NCI-H748 treated with DMSO at 0.1 percent for 48 hours (cell line): ENCODE data around the gene GALK2.
"Not testable (repeated sequence)": the region's sequence is repeated elsewhere in the genome, so short reads cannot be mapped to it uniquely, and the experiment has no call there.

Experiments
- DNase-seq: peaks from one replicate; lab custom pipeline; 2025; lab: John Stamatoyannopoulos, UW

GALK2 gene

DNA sequence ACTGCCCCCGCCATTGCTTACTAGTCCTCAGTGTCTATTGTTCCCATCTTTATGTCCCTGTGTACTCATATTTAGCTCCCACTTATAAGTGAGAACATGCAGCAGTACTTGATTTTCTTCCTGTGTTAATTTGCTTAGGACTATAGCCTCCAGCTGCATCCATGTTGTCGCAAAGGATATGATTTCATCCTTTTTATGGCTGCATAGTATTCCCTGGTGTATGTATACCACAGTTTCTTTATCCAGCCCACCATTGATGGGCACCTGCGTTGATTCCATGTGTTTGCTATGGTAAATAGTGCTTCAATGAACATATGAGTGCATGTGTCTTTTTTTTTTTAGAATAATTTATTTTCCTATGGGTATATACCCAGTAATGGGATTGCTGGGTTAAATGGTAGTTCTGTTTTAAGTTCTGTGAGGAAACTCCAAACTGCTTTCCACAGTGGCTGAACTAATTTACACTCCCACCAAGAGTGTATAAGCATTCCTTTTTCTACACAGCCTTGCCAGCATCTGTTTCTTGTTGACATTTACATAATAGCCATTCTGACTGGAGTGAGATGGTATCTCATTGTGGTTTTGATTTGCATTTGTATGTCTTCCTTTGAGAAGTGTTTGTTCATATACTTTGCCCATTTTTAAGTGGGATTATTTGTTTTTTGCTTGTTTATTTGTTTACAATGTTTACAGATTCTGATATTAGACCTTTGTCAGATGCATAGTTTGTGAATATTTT is 53.7 kb downstream of the GALK2 start:
- no peak for DNase-seq

DNA sequence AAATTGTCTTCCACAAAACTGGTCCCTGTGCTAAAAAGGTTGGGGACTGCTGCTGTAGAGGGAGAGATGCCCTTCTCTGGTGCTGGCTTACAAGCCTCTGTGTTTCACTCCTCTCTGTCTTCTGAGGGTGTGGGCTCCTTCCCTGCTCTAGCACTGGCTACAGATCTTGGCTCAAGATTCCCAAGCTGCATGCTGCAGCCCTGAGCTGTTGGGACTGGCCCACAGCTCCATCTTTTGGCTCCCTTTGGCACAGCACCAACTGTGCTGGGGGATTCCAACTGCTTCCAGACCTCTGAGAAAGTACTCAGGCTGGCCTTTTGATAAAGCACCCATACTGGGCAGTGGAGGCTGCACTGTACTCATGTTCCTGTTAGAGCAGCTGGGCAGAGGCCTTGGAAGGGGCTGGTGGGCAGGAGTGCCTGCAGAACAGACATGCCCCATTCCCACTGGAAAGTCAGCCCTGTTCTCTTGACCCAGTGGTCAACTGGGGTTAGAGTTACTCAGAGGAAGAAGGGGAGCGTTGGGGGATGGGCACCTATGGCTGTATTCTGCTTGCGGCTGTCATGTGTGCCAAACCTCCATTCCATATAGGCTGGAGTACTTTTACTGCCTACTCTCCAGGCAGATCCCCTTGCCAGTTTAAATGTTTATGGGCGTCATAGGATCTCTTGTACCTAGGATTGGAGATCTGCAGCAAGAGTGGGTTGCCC is 55.7 kb downstream of the GALK2 start:
- DNase-seq = no peak

DNA sequence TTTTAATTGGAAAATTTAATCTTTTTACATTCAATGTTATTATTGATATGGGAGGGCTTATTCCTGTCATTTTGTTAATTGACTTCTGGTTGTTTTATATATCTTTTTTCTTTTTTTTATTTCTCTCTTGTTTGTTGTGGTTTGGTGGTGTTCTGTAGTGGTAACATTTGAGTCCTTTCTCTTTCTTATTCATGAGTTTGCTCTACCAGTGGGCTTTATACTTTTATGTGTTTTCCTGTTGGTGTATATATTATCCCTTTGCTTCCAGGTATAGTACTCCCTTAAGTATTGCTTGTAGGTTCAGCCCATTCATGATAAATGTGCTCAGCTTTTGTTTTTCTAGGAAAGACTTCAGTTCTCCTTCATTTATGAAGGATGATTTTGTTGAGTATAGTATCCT is 57.6 kb downstream of the GALK2 start:
- no peak for DNase-seq

DNA sequence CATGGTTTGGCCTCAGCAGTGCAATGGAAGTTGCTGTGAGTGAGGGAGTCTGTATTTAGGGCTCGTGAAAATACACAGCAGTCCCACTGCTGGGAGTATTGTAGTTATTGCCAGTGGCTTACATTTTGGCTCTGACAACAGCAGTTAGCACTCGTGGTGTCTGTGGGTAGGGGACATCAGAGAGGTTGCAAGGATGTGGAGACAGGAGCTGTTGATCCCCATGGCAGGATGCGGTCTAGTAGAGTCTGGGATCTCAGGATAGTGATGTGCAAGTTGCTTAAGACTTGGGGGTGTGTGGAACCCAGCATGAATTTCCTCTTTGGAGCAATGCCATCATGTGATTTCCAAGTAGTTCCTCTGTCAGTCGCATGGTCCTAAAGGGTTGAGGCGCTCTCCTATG is 59.9 kb downstream of the GALK2 start:
- no peak for DNase-seq

DNA sequence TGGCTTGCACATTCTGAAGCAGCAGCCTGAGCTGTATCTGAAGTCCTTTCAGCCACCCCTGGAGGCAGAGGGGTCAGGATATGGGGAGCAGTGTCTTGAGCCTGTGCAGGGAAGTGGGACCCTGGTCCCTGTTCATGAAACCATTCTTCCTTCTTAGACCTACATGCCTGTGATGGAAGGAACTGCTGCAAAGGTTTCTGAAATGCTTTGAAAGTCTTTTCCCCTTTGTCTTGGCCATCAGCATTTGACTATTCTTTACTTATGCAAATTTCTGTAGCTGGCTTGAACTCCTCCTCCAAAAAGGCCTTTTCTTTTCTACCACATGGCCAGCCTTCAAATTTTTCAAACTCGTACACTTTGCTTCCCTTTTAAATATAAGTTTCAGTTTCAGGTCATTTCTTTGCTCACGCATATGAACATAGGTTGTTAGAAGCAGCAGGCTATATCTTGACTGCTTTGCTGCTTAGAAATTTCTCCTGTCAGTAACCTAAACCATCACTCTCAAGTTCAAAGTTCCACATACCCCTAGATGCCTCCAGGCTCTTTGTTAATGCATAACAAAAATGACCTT is 62.3 kb downstream of the GALK2 start:
- no peak for DNase-seq

DNA sequence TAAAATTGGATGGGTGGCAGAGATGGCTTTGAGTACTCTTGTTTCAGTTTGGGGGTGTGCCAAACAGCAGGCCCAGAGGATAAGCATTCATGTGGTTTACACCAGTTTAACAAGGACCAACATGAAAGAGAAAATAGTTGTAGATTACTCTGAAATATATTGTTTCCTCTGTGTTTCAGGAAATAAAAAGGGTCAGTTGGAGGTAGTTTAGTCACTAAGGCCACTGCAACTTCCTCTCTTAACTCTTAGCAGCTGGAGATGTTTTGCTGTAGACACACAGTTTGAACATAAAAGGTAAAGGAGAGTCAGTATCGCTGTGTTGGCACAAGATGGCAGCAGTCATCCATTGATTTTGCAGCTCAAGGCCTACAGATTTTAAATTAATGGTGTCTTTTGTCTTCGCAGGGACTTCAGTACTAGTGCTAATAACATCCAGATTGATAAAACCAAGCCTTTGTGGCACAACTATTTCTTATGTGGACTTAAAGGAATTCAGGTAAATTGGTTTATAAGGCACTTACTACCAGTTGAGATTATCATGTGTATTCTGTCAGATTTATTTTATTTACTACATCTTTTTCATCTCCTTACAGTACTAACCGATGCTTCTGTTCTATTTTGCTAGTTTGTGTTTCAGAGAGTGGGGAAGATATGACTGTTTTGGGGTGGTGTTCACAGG is 65.5 kb downstream of the GALK2 start:
- DNase-seq = peak; percentile 46

DNA sequence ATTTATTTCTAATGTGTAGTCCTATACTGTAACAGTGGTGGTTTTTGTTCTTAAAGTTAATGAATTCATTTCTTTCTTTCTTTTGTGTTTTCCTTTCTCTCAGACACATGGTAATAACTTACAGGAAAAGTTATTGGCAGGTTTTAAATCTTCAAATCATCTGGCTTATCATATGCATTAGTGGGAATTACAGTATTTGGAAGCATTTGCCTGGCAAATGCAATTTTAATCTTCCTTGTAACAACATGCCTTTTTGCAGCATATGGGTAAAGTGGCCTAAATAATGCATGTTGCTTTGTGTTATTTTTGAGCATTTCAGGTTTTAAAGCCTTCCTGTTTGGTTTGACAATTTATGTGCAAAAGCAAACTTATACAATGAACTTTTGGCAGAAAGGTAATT is 66.8 kb downstream of the GALK2 start:
- DNase-seq = no peak

DNA sequence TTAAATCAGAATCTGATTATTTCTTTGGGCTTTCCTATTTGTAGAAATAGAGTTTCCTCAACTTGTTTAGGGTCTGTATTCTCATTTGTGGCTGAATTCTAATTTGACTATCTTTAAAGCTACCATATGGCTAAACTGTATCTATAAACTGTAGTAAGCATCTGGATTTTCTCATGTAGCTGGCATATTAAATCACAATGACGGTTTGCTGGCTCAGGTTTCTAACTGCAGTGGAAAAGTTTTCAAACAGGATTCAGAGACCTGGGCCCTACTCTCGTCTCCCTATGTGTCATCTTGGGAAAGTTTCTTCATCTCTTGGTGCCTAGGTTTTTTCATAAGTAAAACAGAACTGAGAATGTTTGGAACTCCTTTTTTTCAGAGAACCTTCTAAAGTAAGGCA is 68.3 kb downstream of the GALK2 start:
- DNase-seq = no peak

DNA sequence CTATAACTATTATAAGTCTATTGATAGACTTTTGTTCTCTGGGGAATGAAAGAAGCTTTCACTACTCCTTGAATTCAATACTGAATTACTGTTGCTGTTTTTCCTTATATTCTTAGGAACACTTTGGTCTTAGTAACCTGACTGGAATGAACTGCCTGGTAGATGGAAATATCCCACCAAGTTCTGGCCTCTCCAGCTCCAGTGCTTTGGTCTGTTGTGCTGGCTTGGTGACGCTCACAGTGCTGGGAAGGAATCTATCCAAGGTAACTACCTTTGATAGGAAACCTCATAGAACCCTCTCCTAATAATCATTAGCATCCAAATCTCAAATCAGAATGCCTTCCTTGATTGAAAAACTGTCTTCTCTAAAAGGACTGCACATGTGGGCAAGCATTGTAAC is 69.1 kb downstream of the GALK2 start:
- no peak for DNase-seq

DNA sequence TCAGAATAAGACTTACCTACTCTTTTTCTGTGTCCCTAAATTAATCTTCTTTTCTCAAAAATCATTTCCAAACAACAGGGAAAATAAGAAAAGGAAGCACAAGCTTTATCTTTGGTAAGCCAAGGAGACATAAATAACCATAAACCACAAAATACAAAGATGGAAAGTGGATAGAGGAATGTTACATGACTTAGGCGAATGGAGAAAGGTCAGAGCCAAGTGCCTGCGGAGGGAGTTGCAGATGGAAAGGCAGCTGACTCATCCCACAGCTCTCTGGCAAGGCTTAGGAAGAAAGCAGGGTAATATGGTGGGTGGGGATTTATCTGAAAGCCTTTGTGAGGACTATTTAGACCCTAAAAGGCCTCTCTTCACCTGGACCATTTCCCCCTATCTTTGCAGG is 72.8 kb downstream of the GALK2 start:
- DNase-seq = no peak

DNA sequence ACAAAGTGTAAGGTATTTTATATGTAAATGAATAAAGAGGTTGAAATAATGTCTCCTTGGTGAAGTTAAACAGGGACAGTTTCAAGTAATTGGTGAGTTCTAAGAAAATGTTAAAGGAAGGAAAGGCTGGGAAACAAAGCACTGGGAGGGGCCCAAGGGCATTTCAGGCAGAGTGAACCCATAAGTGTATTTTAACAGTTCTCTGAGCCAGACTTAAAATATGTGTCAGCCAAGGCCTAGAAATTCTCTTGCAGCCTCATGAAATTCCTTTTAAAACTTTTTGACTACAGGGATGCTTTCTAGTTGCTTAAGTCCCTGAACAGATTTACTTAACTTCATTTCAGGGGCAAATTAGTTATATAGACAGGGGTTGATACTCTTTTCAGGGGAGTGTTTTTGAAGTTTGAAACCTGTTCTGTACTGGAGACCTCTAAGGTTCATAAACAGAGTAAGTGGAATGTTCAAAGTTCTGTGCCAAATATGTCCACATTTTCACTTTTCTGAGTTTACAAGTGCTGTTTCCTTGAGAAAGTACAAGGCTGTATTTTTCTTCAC is 77.6 kb downstream of the GALK2 start:
- no peak for DNase-seq

DNA sequence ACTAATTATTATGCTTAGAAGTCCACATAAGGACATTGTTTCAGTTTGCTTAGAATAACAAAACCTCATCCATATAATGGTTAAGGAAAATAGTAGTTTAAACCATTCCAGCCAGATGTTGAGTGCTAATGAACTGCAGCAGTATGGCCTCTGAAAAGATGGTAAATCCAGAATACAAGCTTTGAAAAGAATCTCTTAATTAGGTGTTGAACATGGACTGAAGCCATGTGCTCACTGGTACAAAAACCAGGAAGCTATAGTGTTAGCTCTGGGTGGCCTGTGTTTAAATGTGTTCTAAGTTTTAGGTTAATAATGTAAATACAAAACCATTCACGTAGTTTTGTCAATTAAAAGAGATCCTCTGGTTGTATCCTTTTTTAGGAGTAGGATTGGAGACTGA is 78.2 kb downstream of the GALK2 start:
- no peak for DNase-seq

DNA sequence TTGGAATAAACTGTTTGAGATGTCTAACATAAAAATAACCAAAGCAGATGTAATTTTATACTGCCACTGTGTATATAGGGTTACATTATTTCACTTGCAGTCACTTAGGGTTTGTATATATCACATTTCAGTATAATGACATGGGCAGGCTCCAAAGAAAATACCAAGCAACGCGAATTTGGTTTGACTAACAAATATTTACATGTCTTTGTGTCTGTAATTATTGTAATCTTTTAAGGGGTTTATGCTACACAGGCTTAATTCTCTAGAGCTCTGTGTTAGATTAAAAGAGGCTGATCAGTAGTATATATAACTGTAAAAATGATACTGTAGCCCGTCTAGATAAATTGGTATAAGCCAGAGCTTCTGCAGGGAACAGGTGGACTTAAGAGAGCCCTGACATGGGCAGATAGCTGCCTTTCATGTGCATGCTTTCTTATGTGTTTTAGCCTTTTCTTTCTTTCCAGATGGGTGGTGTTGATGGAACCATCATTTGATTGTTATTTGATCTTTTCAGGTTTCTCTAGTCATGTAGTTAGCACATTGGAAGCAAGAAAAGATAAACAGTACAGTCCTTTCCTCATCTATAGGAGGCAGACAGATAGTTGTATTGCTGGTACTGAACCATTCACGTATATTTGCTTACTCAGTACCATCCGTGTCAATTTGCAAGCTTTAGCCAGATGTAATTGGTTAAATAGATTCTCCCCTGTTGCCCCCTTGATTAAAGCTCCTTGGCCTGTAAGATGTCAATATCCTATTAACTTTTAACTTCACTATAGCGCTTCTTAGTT is 86.1 kb downstream of the GALK2 start:
- peak; percentile 59 for DNase-seq

DNA sequence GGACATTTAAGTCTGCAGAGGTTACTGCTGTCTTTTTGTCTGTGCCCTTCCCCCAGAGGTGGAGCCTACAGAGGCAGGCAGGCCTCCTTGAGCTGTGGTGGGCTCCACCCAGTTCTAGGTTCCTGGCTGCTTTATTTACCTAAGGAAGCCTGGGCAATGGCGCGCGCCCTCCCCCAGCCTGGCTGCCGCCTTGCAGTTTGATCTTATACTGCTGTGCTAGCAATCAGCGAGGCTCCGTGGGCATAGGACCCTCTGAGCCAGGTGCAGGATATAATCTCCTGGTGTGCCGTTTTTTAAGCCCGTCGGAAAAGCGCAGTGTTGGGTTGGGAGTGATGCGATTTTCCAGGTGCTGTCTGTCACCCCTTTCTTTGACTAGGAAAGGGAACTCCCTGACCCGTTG is 95.1 kb downstream of the GALK2 start:
- DNase-seq = not testable (repeated sequence)

DNA sequence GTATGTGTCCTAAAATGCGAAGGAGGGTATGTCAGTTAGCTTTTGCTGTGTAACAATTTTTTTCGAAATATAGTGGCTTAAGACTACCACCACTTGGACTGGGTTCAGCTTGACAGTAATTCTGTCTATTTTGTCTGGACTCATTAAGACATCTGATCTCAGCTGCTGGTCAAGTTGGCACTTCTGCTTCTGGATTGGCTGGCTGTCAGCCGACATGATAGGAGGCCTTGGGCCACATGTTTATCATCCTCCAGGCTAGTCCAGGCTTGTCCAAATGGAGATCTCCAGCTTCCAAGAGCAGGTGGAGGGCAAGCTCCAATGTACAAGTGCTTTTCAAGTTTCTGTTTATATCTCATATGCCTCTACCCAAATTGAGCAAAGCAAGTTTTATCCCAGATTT is 95.9 kb downstream of the GALK2 start:
- DNase-seq = no peak

DNA sequence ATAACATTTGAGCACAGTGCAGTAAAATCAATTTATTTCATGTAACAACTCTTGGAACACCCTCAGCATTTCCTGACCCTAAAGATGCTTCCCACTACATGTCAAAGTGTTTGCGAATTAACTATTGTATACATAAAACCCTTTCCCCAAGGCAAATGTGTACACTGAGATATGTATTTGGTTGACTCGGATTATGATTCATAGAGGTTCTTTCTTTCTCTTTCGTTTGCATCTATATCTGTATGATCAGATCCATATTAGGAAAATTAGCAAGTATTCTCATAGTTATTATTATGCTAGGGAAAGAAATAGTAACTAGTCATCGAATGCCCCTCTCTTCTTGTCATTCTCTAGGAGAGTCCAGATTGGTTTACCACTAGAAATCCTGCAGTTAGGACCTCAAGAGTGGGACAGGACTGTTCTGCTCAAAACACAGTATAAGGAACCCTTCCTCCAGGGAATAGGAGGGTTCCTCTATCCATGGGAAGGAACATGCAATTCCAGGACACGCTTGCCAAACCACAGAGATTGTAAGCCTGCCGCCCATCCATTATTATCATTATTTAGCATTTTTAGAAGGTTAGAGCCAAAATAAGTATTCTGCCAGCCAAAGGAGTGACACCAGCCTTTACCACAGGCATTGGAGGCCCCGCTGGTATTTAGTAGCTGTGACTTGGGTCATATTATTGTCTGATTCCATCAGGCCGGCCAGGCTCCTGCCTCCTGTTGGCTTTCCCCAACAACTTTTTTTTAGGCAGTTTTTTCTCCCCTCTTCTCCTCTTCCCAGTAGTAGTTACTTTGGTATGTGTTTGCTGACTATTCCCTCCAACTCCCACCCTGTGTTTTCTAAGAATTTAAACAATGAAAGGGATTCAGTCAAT is 100.7 kb downstream of the GALK2 start:
- DNase-seq = no peak

DNA sequence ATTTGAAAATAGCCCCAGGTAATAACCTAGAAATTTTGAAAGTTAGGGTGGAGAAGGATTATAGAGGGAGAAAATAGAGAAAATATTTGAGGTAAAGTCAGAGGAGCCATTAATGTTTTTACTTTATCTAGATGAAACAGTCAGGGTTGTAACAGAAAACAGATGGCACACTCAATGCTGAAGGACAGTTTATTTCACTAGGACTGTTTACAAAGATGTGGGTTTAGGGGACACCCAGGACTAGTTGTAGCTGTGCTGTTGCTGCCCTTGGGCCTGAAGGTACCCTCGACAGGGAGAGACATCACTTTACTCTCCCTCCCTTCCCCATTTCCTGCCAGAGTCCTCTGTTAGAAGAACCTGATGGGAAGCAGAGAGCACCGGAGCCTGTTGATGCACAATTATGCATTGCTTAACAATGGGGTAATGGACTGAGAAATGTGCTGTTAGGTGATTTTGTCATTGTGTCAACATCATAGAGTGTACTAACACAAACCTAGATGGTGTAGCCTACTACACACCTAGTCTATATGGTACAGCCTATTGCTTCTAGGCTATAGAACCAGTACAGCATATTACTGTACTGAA is 103.8 kb downstream of the GALK2 start:
- DNase-seq = peak; percentile 17

DNA sequence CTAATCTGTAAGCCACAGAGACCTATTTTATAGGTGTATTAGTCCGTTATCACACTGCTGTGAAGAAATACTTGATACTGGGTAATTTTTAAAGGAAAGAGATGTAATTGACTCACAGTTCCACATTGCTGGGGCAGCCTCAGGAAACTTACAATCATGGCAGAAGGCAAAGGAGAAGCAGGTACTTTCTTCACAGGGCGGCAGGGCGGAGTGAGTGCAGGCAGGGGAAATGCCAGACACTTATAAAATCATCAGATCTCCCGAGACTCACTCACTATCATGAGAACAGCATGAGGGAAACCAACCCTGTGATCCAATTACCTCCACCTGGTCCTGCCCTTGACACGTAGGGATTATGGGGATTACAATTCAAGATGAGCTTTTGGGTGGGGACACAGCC is 108.7 kb downstream of the GALK2 start:
- no peak for DNase-seq

DNA sequence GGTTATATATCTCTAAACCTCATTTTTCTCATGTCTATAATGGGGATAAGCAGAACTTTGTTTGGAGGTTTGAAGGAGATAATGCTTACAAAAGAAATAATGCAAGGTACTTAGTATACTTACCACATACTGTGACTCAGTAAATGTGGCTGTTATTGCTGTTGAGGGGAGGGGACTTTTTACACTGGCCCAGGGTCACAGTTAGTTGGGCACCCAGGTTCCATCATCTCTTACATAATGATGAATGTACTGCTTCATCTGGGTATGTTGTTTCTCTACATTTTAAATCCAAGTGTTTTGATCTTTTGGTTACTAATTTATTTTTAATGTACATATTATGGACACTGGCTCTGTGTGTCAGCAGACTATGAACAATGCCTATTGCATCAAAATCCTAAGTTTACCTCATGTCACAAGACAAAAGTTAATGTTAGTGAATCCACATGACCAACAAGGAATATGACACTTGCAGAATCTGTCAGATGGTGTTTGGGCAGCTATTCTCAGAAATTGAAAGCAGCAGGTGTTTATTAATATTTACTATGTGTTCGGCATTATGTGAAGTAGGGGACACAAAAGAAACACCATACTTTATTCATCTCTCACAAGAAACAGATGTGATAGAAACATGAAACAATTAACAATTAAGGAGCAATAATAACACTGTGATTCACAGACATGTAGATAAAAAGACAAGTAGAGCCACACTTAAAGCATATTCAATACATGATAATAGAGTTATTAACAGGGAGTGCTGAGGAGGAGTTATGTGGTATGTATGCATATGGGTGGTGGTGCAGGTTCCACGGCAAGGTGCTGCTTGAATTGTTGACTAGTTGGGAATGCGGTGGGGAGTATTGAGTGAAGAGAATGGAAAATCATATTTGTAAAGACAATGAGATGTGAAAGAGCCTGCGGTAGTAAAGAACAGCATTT is 109.7 kb downstream of the GALK2 start:
- no peak for DNase-seq
